GM18858 (cell line): Measurements from ENCODE around the gene GRIN2A.

Experiments used
- ATAC-seq: cut with Tn5 transposase; IDR thresholded peaks from one replicate; pipeline ENCODE4 v1.9.1; 2021; ENCODE audit not compliant: unreplicated experiment

Gene GRIN2A

GRCh38 chr16:10137341-10137740 lies 44.9 kb downstream of the GRIN2A start:
- ATAC-seq = no peak

DNA sequence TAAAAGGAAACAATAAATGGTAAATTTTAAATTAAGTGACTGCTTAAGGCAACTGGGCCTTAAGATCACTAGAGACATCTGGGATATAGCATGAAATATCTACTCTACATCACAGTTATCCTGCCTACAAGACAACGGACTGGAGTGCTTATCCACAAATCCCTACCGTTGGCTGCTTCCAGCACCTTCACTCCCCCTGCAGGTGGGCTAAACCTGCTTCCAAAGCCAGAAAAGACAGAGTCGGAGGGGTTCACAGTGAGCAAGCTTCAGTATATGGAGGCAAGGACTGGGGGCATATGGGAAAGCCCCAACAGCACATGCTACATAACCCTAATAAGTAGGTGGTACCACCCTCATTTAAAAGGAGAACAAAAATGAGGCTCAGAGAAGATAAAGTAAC lies 45.3 kb downstream of the GRIN2A start:
- no peak for ATAC-seq

GRCh38 chr16:10130538-10130937 lies 51.7 kb downstream of the GRIN2A start:
- no peak for ATAC-seq

- no peak for ATAC-seq
Observed at GRCh38 chr16:10128397-10129258, 53.6 kb downstream of the GRIN2A start.

DNA sequence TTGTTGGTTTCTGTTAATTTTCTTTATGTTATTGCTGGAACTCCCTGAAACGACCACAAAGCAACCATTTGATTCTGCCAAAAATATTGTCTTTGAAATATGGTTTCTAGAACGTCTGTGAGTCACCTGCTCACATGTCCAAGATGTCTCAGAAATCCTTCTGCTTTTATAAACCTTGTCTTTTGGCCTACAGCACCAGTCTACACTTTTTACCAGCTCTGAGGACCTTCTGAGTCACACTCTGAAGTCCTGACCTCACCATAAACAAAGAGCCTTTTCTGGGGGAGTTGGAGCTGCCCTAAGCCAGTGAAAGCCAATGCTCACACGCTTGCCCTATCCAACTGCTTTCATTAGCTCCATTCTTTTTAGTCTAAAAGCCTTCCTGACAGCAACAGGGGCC lies 55.5 kb downstream of the GRIN2A start:
- no peak for ATAC-seq

DNA sequence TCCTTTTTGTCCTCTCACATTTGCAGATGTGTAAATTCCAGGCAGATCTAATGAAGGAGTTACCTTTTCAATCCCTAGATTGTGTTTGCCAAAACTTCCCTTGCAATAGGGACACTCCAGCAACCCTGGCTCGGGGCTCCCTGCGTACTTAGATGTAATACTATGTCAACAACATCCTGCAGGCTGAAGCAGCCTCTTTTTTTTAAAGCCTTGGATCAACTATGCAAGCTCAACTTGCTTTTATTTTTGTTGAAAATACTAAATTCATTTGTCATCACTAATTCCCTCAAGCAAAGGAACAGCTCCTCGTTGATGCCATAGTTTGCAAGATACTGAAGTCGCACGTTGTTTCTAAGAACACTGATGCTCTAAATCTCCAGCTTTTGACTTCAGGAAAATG lies 59.1 kb downstream of the GRIN2A start:
- no peak for ATAC-seq

DNA sequence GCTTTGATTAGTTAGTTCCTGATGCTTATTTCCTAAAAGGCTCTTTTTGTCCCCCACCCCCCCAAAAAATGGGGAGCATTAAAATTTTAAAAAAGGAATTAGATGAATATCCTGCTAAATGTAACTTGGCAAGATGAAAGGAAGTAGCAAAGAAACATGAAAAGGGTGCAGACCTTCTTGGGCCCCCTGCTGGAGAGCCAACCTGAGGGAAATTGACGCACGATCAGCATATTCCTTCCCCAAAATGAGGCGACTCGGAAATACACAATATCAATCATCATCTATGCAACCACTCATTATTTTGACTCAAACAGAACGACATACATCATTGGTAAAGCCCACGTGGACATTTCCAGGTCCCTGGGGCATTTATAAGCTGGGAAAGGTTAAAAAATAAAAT lies 59.7 kb downstream of the GRIN2A start:
- ATAC-seq = no peak

DNA sequence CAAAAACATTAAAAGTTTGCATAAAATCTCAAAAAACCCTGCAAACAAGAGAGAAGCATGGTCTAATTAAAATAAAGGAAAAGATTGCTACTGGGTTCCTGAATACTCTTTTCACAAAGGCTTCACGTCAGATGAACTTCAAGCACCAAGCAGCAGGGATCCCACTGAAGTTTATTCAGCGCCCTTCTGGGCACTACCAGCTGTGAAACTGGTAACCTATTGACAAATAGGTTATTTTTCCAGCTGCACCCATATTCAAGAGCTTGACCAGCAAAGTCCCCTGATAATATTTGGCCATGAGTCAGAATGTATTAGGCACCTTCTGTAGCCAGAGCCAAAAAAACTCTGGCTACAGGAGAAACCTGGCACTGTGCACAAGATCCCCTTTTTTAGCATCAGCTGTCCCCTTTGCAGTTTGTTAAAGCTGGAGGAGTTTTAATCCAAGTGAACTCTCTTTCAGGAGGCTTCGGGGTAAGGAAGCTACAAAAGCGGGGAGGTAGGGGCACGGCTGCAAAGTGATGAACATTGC lies 60.3 kb downstream of the GRIN2A start:
- ATAC-seq = no peak

- ATAC-seq = no peak
Observed at GRCh38 chr16:10121491-10121890, 60.7 kb downstream of the GRIN2A start.

- ATAC-seq = no peak
Observed at GRCh38 chr16:10120953-10121352, 61.3 kb downstream of the GRIN2A start.

DNA sequence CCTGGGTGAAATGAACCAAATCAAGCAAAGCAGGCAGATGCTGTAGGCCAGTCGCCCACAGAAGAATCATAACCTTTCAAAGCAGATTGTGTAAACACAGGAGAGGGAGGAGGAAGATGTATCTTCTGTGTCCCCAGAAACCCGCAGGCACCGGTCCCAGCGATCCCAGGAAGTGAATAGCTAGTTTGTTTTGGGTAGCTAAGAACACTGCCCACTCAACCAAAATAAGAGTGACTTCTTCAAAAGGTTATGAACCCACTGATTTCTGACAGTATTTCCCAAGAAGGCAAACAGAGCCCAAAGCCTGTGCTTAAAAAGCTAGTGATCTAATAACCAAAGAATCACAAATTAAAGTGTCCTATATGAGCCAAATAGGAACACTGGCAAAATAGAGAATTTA lies 67.8 kb downstream of the GRIN2A start:
- no peak for ATAC-seq

- ATAC-seq = no peak
Observed at GRCh38 chr16:10113248-10113647, 69.0 kb downstream of the GRIN2A start.

DNA sequence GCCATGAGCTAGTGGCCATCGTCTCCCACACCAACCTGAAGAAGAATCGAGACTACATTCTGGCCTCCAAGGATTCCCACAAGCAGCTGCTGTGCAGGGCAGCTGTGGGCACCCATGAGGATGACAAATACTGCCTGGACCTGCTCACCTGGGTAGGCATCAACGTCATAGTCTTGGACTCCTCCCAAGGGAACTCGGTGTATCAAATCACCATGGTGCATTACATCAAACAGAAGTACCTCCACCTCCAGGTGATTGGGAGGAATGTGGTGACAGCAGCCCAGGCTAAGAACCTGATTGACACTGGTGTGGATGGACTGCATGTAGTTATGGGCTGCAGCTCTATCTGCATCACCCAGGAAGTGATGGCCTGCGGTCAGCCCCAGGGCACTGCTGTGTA lies 70.2 kb downstream of the GRIN2A start:
- ATAC-seq = no peak

DNA sequence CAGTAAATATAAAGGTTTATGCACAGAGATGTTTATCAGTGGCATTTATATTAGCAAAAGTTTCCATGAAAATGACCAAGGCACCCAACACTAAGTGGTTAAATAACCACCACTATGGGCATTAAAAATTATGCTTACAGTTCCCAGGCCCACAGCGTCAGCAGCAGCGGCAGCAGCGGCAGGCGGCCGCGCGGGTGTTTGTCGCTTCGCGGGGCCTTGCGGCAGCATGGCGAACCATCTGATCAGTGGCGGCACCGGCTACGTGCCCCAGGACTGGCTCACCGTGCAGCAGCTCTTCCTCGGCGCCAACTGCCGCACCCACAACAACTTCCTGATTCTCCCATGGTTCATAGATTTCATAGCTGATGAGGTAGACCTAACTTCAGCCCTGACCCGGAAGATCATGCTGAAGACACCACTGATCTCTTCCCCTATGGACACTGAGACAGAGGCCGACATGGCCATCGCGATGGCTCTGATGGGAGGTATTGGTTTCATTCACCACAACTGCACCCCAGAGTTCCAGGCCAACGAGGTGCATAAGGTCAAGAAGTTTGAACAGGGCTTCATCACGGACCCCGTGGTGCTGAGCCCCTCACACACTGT lies 71.0 kb downstream of the GRIN2A start:
- ATAC-seq = no peak

- no peak for ATAC-seq
Observed at GRCh38 chr16:10110552-10110951, 71.7 kb downstream of the GRIN2A start.

GRCh38 chr16:10107081-10107480 lies 75.1 kb downstream of the GRIN2A start:
- ATAC-seq = no peak

DNA sequence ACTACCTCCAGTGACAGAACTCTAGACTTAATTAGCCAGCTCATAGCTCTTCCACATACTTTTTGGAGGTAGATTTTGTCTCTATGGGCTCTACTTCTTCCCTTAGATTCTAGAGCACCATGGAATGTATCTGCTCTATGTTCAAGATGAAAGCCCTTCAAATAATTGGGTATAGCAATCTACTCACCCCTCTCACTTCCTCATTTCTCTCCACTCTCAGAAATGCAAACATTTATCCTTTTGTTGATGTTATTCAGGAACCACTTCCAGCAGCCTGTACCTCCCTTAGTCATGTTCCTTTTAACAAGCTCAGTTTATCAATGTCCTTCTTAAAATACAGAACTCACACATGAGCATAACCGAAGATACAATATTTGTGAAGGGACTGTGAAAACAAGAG lies 78.5 kb downstream of the GRIN2A start:
- ATAC-seq = no peak

DNA sequence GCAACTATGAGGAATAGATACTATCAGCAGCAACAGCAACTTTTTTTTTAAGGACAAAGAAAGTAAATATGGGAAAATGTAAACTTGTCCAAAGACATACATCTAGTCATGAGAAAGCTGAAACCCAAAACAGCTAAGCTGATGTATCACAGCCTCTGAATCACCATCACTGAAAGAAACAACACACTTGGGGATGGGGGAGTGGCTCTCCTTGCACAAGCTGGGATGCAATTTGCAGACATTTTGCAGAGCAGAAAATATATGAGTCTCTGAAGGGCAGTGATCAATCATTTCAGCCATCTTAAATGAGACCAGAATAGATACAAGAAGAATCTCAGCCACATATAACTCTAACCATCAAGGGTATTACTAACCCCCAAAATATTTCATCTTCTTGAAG lies 79.1 kb downstream of the GRIN2A start:
- ATAC-seq = no peak

GRCh38 chr16:10100829-10101228 lies 81.4 kb downstream of the GRIN2A start:
- ATAC-seq = no peak

DNA sequence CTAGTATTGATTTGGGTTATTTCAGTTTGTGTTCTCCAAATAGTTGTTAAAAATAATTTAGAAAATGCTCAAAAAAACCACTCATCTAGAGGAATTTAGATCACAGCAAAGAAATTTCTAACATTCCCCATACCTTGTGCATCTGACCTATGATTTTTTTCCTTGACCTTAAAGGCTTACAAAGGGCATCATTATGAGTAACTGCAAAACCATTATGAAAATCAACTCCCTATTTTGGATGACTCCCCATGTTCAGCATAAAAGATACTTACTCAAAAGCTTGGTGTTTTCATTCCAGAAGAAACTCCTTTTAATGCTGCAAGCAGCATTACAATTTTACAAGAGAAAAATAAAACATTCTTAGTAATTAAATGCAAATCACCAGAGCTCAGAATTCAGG lies 83.2 kb downstream of the GRIN2A start:
- no peak for ATAC-seq

DNA sequence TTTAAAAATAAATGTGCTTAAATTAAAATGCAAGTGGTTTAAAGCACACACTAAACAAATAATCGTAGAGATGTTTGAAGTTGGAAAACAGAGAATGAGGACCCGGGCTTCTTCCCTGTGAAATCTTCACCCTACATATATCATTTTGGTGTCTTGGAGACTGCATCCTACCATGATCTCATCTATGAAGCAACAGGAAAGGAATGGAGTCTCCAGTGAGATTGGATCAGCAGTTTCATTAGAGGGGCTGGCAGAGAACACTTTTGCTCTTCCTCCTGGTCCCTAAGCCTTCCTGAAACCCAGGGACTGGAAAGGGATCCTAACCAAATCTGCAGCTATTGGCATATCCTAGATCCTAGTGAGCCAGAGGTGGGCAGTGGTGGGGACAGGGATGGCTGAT lies 85.0 kb downstream of the GRIN2A start:
- ATAC-seq = no peak

DNA sequence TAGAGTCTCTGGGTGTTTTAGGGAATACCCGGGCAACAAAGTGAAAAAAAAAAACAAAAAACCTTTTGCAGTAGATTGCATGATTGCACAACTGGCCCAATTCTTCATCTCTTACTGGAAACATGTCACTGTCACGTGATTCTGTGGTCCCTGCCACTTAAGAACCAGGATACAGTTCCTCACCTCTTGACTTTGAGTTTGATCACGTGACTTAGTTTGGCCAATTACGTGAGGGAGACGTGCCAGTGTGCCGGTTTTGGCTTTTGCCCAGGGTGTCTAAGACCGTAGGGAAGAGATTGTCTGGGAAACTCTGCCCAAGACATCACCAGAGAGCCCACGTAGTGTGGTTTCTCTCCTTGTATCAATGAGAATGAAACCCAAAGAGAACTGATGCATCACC lies 88.7 kb downstream of the GRIN2A start:
- ATAC-seq = no peak
